ENCODE data around the gene CACNG4.
"Not testable (repeated sequence)": the region's sequence is repeated elsewhere in the genome, so short reads cannot be mapped to it uniquely, and the experiment has no call there.

The CACNG4 gene

GRCh38 chr17:66957951-66958579 lies 6.4 kb upstream of the CACNG4 start:
- no peak overlapping the region for H3K4me3 ChIP-seq
- no peak overlapping the region for H3K27ac ChIP-seq

DNA sequence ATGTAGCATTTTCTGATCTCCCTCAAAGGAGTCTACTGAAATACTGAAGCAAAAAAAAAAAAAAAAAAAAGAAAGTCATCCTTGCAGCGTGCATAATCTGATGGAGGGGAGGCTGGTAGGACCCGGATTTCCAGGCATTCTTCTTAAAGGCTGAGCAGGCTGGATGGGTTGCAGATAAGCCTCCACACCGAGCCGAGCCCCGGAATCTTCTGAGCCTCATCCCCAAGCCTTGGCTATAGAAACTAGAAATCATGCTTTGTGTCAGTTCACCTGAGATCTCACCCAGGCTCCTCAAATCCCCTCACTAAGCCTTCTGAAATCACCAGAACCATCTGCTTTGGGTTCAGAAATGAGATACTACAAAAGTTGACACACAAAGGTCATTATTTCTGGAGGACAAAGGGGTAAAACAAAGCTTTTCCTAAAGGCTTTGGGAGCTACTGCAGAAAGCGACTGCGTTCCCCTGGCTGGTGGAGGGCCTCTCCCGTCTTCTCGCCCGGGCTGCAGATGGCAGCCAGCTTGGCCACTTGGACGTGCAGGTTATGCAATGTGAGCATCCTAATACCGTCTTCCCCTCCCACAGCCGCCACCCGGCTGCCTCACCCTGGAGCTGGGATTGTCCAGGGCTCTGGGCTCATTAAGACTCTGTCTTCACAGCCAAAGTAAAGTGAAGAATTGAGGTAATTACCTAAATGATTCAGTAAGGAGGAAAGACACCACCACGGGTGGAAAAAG lies 4.7 kb upstream of the CACNG4 start:
- Histone ChIP-seq H3K4me3 (no peak overlapping the region), H3K27ac (no peak overlapping the region)

GRCh38 chr17:66960613-66961012 lies 3.9 kb upstream of the CACNG4 start:
- Histone ChIP-seq H3K4me3 (no peak overlapping the region), H3K27ac (no peak overlapping the region)

DNA sequence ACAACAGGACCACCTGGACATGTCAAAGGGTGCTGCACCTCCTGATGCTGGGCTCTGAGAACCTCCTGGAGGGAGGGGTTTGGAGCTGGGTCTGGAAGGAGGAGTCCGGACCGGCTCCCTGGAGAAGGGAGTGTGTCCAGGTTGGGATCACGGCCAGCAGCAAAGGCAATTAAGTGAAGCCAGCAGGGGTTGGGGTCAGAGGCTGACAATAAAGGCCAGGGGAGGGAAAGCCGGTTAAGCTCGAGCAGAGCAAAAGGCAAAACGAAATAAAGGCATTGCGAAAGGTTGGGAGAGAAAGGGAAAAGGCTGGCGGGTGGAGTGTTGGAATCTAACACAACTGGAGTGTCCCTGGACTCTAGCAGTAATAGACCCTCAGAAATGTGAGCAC lies 992 bp upstream of the CACNG4 start:
- Histone ChIP-seq H3K27ac (no peak overlapping the region), H3K4me3 (no peak overlapping the region)

GRCh38 chr17:66964930-66965800 lies 658 bp downstream of the CACNG4 start:
- Histone ChIP-seq H3K27ac (no peak overlapping the region), H3K4me3 (peak overlapping the region; percentile 13 to 51 (median 18))

- H3K27ac ChIP-seq = no peak overlapping the region
- H3K4me3 ChIP-seq = peak overlapping the region in 6 of 7 experiments; percentile 13 to 51 (median 24)
Observed at GRCh38 chr17:66965801-66966262, 1.3 kb downstream of the CACNG4 start.

DNA sequence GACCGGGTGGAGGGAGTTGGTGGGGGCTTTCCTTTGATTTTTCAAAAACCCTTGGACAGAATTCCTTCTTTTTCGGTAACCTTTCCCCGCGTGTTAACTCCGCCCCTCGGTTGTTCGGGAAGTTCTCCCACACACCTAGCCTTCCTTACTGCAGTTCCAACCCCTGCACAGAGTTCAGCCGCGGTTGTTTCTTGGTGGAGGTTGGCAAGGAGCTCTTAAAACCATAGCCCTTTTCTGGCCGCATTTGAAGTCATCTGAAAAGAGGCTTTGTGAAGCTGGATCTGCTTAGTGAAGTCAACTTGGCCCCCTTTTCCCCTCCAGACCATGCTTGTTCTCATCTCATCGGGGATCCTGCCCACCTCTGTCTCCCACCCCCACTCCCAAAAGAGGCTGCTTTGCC lies 1.8 kb downstream of the CACNG4 start:
- Histone ChIP-seq H3K27ac (no peak overlapping the region), H3K4me3 (peak overlapping the region in 3 of 7 experiments; percentile 15 to 51 (median 38))

DNA sequence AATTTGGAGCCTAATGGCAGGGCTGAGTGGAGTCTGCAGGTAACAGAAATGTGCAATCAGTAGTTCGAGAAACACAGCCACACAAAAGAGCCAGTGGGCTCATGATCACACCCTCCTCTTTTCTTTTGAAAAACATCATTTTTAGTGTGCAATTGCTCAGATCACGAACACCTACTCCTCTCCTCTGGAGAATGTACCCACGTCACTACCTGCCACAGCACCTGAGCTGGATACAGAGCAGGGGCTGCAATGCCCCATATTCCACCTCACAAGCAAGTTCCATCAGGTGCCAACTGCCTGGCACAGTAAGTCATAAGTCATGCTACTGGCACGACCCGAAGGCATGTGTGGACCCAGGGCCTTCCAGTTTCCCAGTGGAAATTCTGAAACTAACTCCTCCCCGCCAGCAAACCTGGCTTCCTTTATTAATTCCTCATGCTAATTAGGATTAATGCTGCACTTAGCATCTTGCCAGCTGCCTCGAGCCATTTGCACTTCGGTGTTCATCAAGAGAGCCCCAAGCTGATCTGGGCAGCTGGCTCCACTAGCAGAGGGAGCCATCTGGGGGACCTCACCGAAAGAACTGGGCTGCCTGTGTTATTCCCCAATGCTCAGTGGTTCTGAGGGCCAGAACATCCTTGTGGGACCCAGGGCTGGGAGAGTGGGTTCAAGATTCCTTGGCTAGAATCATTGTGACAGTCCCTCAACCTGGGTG lies 2.4 kb downstream of the CACNG4 start:
- Histone ChIP-seq H3K4me3 (no peak overlapping the region), H3K27ac (no peak overlapping the region)

- no peak overlapping the region for H3K4me3 ChIP-seq
- no peak overlapping the region for H3K27ac ChIP-seq
Observed at GRCh38 chr17:66967837-66968543, 3.5 kb downstream of the CACNG4 start.

DNA sequence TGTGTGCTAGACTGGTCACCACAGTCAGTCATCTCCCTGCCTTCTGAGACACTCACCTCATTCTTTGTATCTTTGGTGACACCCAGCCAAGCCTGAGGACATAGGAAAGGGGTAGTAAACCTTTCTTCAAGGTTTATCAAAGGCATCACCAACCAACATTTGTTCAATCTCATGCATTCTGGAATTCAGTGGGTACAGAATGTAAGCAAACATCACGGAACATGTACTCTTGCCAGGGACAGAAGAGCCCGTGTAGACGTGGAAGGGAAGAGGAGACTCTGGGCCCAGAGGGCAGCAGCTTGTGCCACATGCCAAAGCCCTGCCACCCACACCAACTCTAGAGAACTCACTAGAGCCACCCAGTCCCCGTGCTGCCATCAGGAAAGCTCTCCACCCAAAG lies 4.4 kb downstream of the CACNG4 start:
- H3K4me3 ChIP-seq = no peak overlapping the region
- no peak overlapping the region for H3K27ac ChIP-seq

DNA sequence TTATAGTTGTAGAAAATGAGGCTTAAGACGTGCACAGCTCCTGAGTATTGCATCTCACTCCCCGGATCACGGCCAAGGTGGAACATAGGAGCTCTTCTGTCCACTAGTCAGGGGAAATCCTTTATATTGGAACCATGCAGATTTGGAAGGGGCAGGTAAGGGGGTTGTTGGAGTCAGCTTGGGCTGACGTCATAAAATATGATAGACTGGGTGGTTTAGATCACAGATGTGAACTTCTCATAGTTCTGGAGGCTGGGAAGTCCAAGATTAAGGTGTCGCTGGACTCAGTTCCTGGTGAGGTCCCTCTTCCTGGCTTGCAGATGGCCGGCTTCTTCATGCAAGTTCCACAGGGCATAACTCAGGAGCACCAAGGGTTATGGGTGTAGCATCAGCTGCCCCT lies 5.6 kb downstream of the CACNG4 start:
- H3K4me3 ChIP-seq = no peak overlapping the region
- no peak overlapping the region for H3K27ac ChIP-seq

DNA sequence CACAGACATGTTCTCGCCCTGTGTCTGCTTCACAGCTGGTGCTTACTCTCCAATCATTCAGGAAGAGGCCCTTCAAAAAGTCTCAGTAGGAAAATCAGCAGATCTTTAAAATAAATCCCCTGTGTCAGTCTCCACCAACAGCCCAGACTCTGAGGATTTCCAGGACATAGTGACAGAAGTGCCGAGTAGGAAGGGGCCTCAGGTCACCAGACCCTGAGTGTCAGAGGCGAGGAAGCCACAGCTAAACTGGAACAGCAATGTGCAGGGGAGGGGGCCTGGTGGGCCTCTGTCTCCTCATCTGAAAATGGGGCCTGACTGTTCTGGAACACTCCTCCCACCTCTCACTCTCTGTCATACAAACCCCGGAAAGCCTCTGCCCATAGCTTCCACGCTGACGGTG lies 6.3 kb downstream of the CACNG4 start:
- Histone ChIP-seq H3K27ac (no peak overlapping the region), H3K4me3 (no peak overlapping the region)

DNA sequence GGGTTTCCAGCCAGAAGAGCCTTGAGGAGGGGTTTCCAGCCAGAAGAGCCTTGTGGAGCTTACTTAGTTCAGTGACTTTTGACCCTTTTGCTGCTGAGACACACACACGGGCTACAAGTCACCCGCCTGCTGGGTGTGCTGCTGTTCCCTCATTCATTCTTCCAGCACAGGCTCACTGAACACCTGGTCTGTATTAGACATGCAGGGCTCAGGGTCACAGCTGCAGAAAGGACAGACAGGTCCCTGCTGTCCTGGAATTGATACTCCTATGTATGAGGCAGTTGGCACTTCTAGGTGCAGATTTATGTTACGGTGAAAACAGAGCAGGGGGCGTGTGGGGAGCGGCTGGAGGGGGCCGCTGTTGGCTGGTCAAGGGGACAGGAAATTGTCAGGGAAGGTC lies 6.8 kb downstream of the CACNG4 start:
- Histone ChIP-seq H3K4me3 (no peak overlapping the region), H3K27ac (no peak overlapping the region)

GRCh38 chr17:66971730-66972441 lies 7.4 kb downstream of the CACNG4 start:
- Histone ChIP-seq H3K27ac (no peak overlapping the region), H3K4me3 (no peak overlapping the region)

DNA sequence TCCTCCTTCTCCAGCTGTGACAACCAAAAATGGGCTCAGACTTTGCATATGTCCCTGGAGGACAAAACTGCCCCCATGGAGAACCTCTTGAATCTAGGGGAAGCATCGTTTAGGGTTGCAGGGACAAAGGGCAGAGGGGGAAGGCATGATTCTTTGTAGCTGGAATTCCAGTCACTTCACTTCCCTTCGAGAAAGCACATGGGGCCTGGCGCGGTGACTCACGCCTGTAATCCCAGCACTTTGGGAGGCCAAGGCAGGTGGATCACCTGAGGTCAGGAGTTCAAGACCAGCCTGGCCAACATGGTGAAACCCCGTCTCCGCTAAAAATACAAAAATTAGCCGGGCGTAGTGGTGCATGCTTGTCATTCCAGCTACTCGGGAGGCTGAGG lies 7.9 kb downstream of the CACNG4 start:
- H3K4me3 ChIP-seq, H3K27ac ChIP-seq: not testable (repeated sequence)

DNA sequence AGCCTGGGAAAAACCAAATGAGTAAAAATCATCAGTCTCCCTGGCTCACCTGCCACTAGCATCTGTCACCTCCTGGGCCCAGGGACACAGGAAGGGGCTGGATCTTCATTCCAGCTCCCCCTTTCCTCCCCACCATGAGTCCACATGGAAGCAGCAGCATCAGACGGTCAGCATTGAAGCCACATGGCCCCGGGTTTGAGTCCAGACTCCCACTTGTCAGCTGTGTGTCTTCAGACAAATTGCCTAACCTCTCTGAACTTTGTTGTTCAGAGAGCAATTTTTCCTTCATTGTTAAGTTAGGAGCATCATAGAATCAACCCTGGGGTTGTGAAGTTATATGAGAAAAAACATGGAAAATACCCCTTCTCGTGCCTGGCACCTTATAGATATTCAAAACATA lies 10.7 kb downstream of the CACNG4 start:
- no peak overlapping the region for H3K4me3 ChIP-seq
- no peak overlapping the region for H3K27ac ChIP-seq

DNA sequence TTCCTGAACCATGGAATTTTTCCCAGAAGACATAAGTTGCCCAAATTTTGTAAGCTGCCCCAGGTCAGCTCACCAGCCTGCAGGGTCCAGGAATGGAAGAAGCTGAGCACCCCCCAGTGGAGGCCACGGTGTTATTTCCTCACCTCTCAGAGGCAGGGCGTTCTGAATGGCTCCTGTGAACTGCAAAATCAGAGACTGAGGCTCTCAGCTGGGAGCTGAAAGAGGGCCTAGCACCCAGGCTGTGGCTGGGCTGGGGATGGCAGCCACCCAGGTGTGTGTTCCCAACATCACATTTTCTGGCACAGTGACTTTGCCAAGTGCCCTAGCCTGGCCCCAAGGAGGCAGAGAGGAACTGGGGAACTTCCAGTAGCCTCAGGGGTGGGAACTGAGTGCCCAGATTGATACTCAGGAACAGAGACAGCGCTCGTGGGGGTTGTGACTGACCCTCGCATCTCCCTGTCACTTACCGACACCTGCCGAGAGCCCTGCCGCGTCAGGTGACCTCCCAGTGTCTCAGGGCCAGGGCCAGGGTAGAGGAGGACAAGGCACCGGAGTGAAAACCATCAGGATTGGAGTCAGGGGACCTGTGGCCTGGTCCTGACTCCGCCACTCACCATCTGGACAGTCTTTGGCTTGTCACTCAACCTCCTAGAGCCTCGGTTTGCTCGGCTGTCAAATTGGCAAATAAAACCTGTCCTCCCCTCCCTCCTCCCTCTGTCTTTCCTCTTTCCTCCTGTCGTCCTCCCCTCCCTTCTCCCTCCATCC lies 11.3 kb downstream of the CACNG4 start:
- no peak overlapping the region for H3K27ac ChIP-seq

GRCh38 chr17:66976379-66976663 lies 11.8 kb downstream of the CACNG4 start:
- no peak overlapping the region for H3K4me3 ChIP-seq
- H3K27ac ChIP-seq = no peak overlapping the region

More for the DNA sequence above, 11.3 kb downstream of the CACNG4 start:
- H3K4me3 ChIP-seq = no peak overlapping the region

Measured in skin epidermis (tissue), 12 donors.